H1 (cell line): ENCODE data around the gene GOLGA3. TPM values are rescaled to one million over a fixed set of nuclear protein-coding genes. Genes with fewer than 3 reads are reported as not detected.
A peak's percentile ranks its signal among the peaks of the same experiment; 100 is the strongest.

Experiments used
- CTCF ChIA-PET: fragments of 300-600 bp; sonication (Branson Sonifier 250); formaldehyde crosslinking; loops from one replicate; lab custom pipeline; 2021; ENCODE audit not compliant: partially characterized antibody; lab: Charles Lee
- POLR2A ChIA-PET: fragments of 300-600 bp; sonication (Branson Sonifier 250); formaldehyde crosslinking; loops from one replicate; lab custom pipeline; 2021; ENCODE audit warnings: inconsistent platforms; ENCODE audit not compliant: partially characterized antibody; lab: Charles Lee
- DNase-seq, 2 experiments: peaks; one replicate each; pipeline versions ENCODE4 v3.0.0 to v3.0.0-alpha.2; 2010 to 2022; ENCODE audit warnings: low spot score in 2 of 2, low read depth in 1 of 2, mixed read lengths in 1 of 2
- FAIRE-seq: peaks from 2 replicates; lab custom pipeline; 2011; peaks lifted over from hg19 to GRCh38; lab: Jason Lieb, UNC
- H2AFZ ChIP-seq: 2 replicates; pipeline ENCODE4 v1.8.1; 2012; ENCODE audit warnings: low read length, inconsistent platforms
- H2AK5ac ChIP-seq: 2 replicates; pipeline ENCODE4 v1.6.1; 2013; ENCODE audit warnings: low read depth, low read length
- H2BK120ac ChIP-seq: replicated peaks from 2 replicates; pipeline ENCODE3; 2013; ENCODE audit warnings: low read depth, low read length, inconsistent platforms
- H2BK12ac ChIP-seq: 2 replicates; pipeline ENCODE4 v1.6.1; 2013; ENCODE audit warnings: low read depth, low read length
- H2BK15ac ChIP-seq: 2 replicates; pipeline ENCODE4 v1.6.1; 2013; ENCODE audit warnings: low read length
- H2BK20ac ChIP-seq: 2 replicates; pipeline ENCODE4 v1.6.1; 2013; ENCODE audit warnings: low read length
- H2BK5ac ChIP-seq: 2 replicates; pipeline ENCODE4 v1.6.1; 2013; ENCODE audit warnings: low read depth, low read length
- H3K14ac ChIP-seq: 2 replicates; pipeline ENCODE4 v1.6.1; 2013; ENCODE audit warnings: inconsistent platforms; ENCODE audit not compliant: insufficient read length
- H3K18ac ChIP-seq: 2 replicates; pipeline ENCODE4 v1.6.1; 2013; ENCODE audit warnings: low read length; ENCODE audit errors: extremely low read depth
- H3K23ac ChIP-seq: 2 replicates; pipeline ENCODE4 v1.6.1; 2013; ENCODE audit warnings: inconsistent platforms; ENCODE audit not compliant: insufficient read length
- H3K23me2 ChIP-seq: 2 replicates; pipeline ENCODE4 v1.6.1; 2013; ENCODE audit warnings: low read depth, low read length
- H3K27ac ChIP-seq: 2 replicates; pipeline ENCODE4 v1.6.1; 2011; ENCODE audit warnings: low read depth, low read length, inconsistent platforms
- H3K27me3 ChIP-seq, 4 experiments: replicated peaks in 1 of 4; 1 replicate in 1 of 4; 2 replicates in 3 of 4; pipeline versions ENCODE4 v1.6.1 to v1.8.1; 2011 to 2013; ENCODE audit warnings: low read length in 3 of 4, mild to moderate bottlenecking in 3 of 4, inconsistent platforms in 2 of 4, mixed read lengths in 2 of 4, moderate library complexity in 1 of 4; ENCODE audit not compliant: control insufficient read depth in 3 of 4, insufficient read depth in 3 of 4; ENCODE audit errors: extremely low read depth in 1 of 4
- H3K36me3 ChIP-seq, 4 experiments: 2 replicates each; pipeline versions ENCODE4 v1.6.1 to v1.8.1; 2011 to 2013; ENCODE audit warnings: mild to moderate bottlenecking in 4 of 4, low read length in 3 of 4, moderate library complexity in 2 of 4, control low read depth in 1 of 4, inconsistent platforms in 1 of 4; ENCODE audit not compliant: insufficient read depth in 4 of 4, control insufficient read depth in 2 of 4
- H3K4ac ChIP-seq: replicated peaks from 2 replicates; pipeline ENCODE3; 2013; ENCODE audit warnings: low read length, low read depth, mixed read lengths, inconsistent platforms; ENCODE audit not compliant: insufficient read length
- H3K4me1 ChIP-seq, 4 experiments: replicated peaks in 1 of 4; 1 replicate in 1 of 4; 2 replicates in 3 of 4; pipeline versions ENCODE4 v1.6.1 to v1.8.1; 2011 to 2013; ENCODE audit warnings: low read length in 3 of 4, inconsistent platforms in 2 of 4, mixed read lengths in 1 of 4; ENCODE audit not compliant: insufficient read depth in 4 of 4, control insufficient read depth in 3 of 4
- H3K4me2 ChIP-seq, 2 experiments: 2 replicates each; pipeline versions ENCODE4 v1.6.1 to v1.8.1; 2011 to 2013; ENCODE audit warnings: low read depth in 2 of 2, low read length in 2 of 2, control low read depth in 1 of 2, inconsistent platforms in 1 of 2, mild to moderate bottlenecking in 1 of 2; ENCODE audit not compliant: insufficient read depth in 1 of 2
- H3K4me3 ChIP-seq, 4 experiments: fragments of 200-600, 300-600 bp in 1 of 4; sonication (generic), shearing (Covaris generic), sonication (Bioruptor Twin) in 1 of 4; 2 replicates each; pipeline versions ENCODE4 v1.5.1 to v1.8.1; 2011 to 2016; ENCODE audit warnings: low read length in 4 of 4, low read depth in 3 of 4, control low read depth in 2 of 4, inconsistent platforms in 2 of 4, mild to moderate bottlenecking in 2 of 4, mixed read lengths in 1 of 4, moderate library complexity in 1 of 4; ENCODE audit not compliant: insufficient read depth in 2 of 4; ENCODE audit errors: extremely low read depth in 1 of 4
- H3K56ac ChIP-seq: replicated peaks from 2 replicates; pipeline ENCODE3; 2013; ENCODE audit warnings: low read depth, mild to moderate bottlenecking, mixed read lengths, low read length, inconsistent platforms; ENCODE audit not compliant: insufficient read length
- H3K79me1 ChIP-seq: 2 replicates; pipeline ENCODE4 v1.6.1; 2013; ENCODE audit warnings: low read depth, low read length, control low read depth
- H3K79me2 ChIP-seq, 2 experiments: 2 replicates each; pipeline versions ENCODE4 v1.6.1 to v1.8.1; 2012 to 2013; ENCODE audit warnings: low read length in 2 of 2, mild to moderate bottlenecking in 2 of 2, inconsistent platforms in 1 of 2; ENCODE audit not compliant: insufficient read depth in 2 of 2, control insufficient read depth in 1 of 2
- H3K9ac ChIP-seq, 4 experiments: replicated peaks in 1 of 4; 1 replicate in 1 of 4; 2 replicates in 3 of 4; pipeline versions ENCODE4 v1.6.1 to v1.8.1; 2011 to 2013; ENCODE audit warnings: low read depth in 3 of 4, low read length in 3 of 4, control low read depth in 2 of 4, mild to moderate bottlenecking in 2 of 4, moderate library complexity in 2 of 4, inconsistent platforms in 1 of 4; ENCODE audit errors: extremely low read depth in 1 of 4
- H3K9me3 ChIP-seq, 2 experiments: 2 replicates each; pipeline versions ENCODE4 v1.6.1 to v1.8.1; 2012 to 2013; ENCODE audit warnings: mild to moderate bottlenecking in 2 of 2, moderate library complexity in 2 of 2, control low read depth in 1 of 2, inconsistent platforms in 1 of 2, low read depth in 1 of 2, low read length in 1 of 2, mixed read lengths in 1 of 2; ENCODE audit not compliant: insufficient read depth in 2 of 2
- H4K20me1 ChIP-seq, 2 experiments: replicated peaks in 1 of 2; 2 replicates each; pipeline versions ENCODE3 to v1.8.1; 2011 to 2013; ENCODE audit warnings: inconsistent platforms in 2 of 2, low read length in 2 of 2, mild to moderate bottlenecking in 1 of 2; ENCODE audit not compliant: insufficient read depth in 2 of 2, control insufficient read depth in 1 of 2
- H4K5ac ChIP-seq: 2 replicates; pipeline ENCODE4 v1.6.1; 2013; ENCODE audit warnings: low read length, low read depth, mixed read lengths, inconsistent platforms; ENCODE audit not compliant: insufficient read length
- H4K8ac ChIP-seq: 2 replicates; pipeline ENCODE4 v1.8.0; 2013; ENCODE audit warnings: mild to moderate bottlenecking, moderate library complexity, low read length, inconsistent platforms; ENCODE audit not compliant: insufficient read depth; ENCODE audit errors: extremely low read depth
- H4K91ac ChIP-seq: replicated peaks from 2 replicates; pipeline ENCODE3; 2013; ENCODE audit warnings: low read length, mixed read lengths, inconsistent platforms; ENCODE audit not compliant: insufficient read length
- ASH2L ChIP-seq: fragments of 200-600, 300-600 bp; sonication (generic); IDR thresholded peaks from one replicate; pipeline ENCODE4 v1.7.1; 2017; ENCODE audit warnings: low read length
- FOSL1 ChIP-seq: IDR thresholded peaks from 2 replicates; pipeline ENCODE4 v1.6.1; 2011; ENCODE audit warnings: mild to moderate bottlenecking, low read depth, low read length, moderate library complexity; ENCODE audit not compliant: insufficient read depth
- GABPA ChIP-seq: IDR thresholded peaks from 2 replicates; pipeline ENCODE4 v1.6.1; 2011; ENCODE audit warnings: mild to moderate bottlenecking, low read length, moderate library complexity, borderline replicate concordance; ENCODE audit not compliant: insufficient read depth
- GTF2F1 ChIP-seq: IDR thresholded peaks from 2 replicates; pipeline ENCODE4 v1.6.1; 2012; ENCODE audit warnings: low read depth, low read length, improper control_type of control experiment, borderline replicate concordance
- HDAC6 ChIP-seq: IDR thresholded peaks from one replicate; pipeline ENCODE4 v1.7.1; 2012; ENCODE audit warnings: low read depth, mild to moderate bottlenecking, inconsistent platforms, low read length, moderate library complexity
- KDM1A ChIP-seq: fragments of 200-600, 300-600 bp; sonication (generic); IDR thresholded peaks from 2 replicates; pipeline ENCODE4 v1.7.1; 2016; ENCODE audit warnings: mild to moderate bottlenecking, low read length, borderline replicate concordance
- MAFK ChIP-seq: IDR thresholded peaks from 2 replicates; pipeline ENCODE4 v1.6.1; 2012; ENCODE audit warnings: low read depth, mild to moderate bottlenecking, improper control_type of control experiment, low read length
- NANOG ChIP-seq: IDR thresholded peaks from 2 replicates; pipeline ENCODE4 v1.6.1; 2011; ENCODE audit warnings: low read length, low read depth, mild to moderate bottlenecking, inconsistent platforms; ENCODE audit not compliant: insufficient read depth, poor library complexity, severe bottlenecking
- RAD21 ChIP-seq, 2 experiments: IDR thresholded peaks in 1 of 2; conservative IDR thresholded peaks in 1 of 2; 2 replicates each; pipeline ENCODE4 v1.6.1; 2011; ENCODE audit warnings: low read depth in 2 of 2, low read length in 2 of 2, improper control_type of control experiment in 1 of 2, inconsistent platforms in 1 of 2, mild to moderate bottlenecking in 1 of 2, moderate library complexity in 1 of 2
- SUZ12 ChIP-seq: fragments of 200-600 bp; sonication (generic); IDR thresholded peaks from 2 replicates; pipeline ENCODE4 v1.6.1; 2012; ENCODE audit warnings: mild to moderate bottlenecking, inconsistent platforms, low read length, moderate library complexity, mixed read lengths
- TAF7 ChIP-seq: optimal IDR thresholded peaks from 2 replicates; pipeline ENCODE3; 2011; ENCODE audit warnings: low read depth, mild to moderate bottlenecking, inconsistent platforms, low read length, moderate library complexity, borderline replicate concordance
- WGBS, 2 experiments: shearing (Covaris generic) in 1 of 2; methylation state at CpG; one replicate each; pipeline versions ENCODE4 v1.1.6 to v1.1.7; 2013 to 2015; ENCODE audit warnings: low lambda C conversion rate in 2 of 2, mixed read lengths in 2 of 2, inconsistent platforms in 1 of 2, low coverage in 1 of 2, missing lambda C conversion rate in 1 of 2; ENCODE audit not compliant: insufficient replicate concordance in 2 of 2, insufficient coverage in 1 of 2, insufficient read length in 1 of 2; ENCODE audit errors: extremely low coverage in 1 of 2, missing lambda C conversion rate in 1 of 2; 5-methylcytosine and 5-hydroxymethylcytosine counted together
- polyA plus RNA-seq, 7 experiments: library from polyadenylated mRNA; depleted of rRNA in 3 of 7; stranded (reverse) in 5 of 7; unstranded in 2 of 7; fragments of >200 nt in 5 of 7; fragments of 200-250 nt in 2 of 7; gene quantifications; 1 replicate in 5 of 7; 2 replicates in 1 of 7; 4 replicates in 1 of 7; pipeline versions ENCODE4 v1.2.1 to v1.2.3, GENCODE V29; 2011 to 2013; ENCODE audit warnings: missing spikeins in 2 of 7, mixed read lengths in 2 of 7
- total RNA-seq: library from RNA; stranded (reverse); fragmentation: NEBNext Ultra II Directional; extraction: Animal tissue kit (Norgen Biotek cat#: 25700); gene quantifications from 2 replicates; pipeline ENCODE4 v1.2.1, GENCODE V29; 2021

GOLGA3 gene
- total and polyA plus RNA-seq, 2 of the 8 experiments (the other 6 are each of a cell fraction or from before 2014, with no cell fraction given) = 6.4 to 33.1 TPM

DNA sequence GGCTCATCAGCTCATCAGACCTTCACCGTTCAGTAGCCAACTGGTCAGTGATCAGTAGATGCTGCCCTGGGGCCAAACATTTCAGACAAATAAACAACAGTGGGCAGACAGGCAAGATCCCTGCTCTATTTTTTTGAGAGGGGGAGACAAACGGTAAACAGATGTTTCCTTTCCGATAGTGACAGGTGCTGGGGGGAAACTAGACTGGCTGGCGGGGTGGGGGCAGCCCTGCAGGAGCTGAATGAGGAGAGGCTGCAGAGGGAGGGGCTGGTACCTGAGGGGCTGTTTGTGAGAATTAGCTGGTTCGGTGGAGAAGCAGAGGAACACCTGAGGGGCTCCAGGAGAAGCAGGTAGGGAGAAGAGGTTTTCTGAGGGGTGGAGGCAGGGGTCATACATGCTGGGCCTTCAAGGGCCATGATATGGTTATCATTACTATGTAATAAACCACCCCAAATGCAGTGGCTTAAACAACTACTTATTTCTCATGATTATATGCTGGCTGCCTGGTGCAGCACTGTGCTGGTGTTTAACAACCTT, 8.2 kb upstream of the GOLGA3 start:
- DNase-seq = no peak
- no peak overlapping the region for H3K18ac ChIP-seq
- no peak overlapping the region for H2BK12ac ChIP-seq
- TF ChIP-seq NANOG = no peak
- TF ChIP-seq SUZ12 = no peak
- TF ChIP-seq TAF7 = no peak
- no peak for TF ChIP-seq HDAC6
- TF ChIP-seq GABPA = no peak
- TF ChIP-seq MAFK = no peak
- no peak for TF ChIP-seq KDM1A
- no peak for TF ChIP-seq FOSL1
- no peak for TF ChIP-seq GTF2F1
- no peak for TF ChIP-seq ASH2L
- TF ChIP-seq RAD21 (IDR thresholded peaks at IDR 0.05 in 1 of 2, conservative IDR thresholded peaks at IDR 0.05 in 1 of 2; ENCODE audit: low read depth in 2 of 2, low read length in 2 of 2) = no peak

More for the DNA sequence above, 8.2 kb upstream of the GOLGA3 start:
- H3K4me1 ChIP-seq = no peaks in the 10 kb centered on the region
- no peak overlapping the region for H2BK15ac ChIP-seq
- no peak overlapping the region for H4K91ac ChIP-seq
- H4K8ac ChIP-seq = peak overlapping the region; percentile 22; the same call in 1 of the 2 replicates
- no peak overlapping the region for H2BK5ac ChIP-seq
- no peak overlapping the region for H4K5ac ChIP-seq
- 83% methylated on average over 5 of the region's 5 CpGs; no CpG with 5 or more reads in 1 of the 2 experiments for WGBS, 2 experiments
- no peak overlapping the region for H3K4me2 ChIP-seq
- no peak overlapping the region for H2BK120ac ChIP-seq
- POLR2A ChIA-PET = interaction anchor here (2.2 to 2.5 kb wide), 2 partner anchors 8 to 10 kb away, joined by 10 to 14 read pairs; no protein-coding TSS in a partner anchor
- H3K23ac ChIP-seq = no peak overlapping the region
- H2AFZ ChIP-seq = no peak overlapping the region
- no peak overlapping the region for H3K4me3 ChIP-seq
- no peak overlapping the region for H2BK20ac ChIP-seq
- peaks cover 3 to 4% of the 10 kb centered on the region in 2 experiments for H4K20me1 ChIP-seq
- no peak overlapping the region for H3K4ac ChIP-seq
- no peak overlapping the region for H3K14ac ChIP-seq
- no peak overlapping the region for H2AK5ac ChIP-seq
- H3K36me3 ChIP-seq = peaks cover 0 to 23% (median 7%) of the 10 kb centered on the region in 4 experiments; a peak in 7 of 8 replicates
- no peaks in the 10 kb centered on the region for H3K23me2 ChIP-seq
- no peaks in the 10 kb centered on the region for H3K9me3 ChIP-seq
- no peak overlapping the region for H3K56ac ChIP-seq
- H3K79me2 ChIP-seq = no peaks in the 10 kb centered on the region
- FAIRE-seq = no peak
- no peaks in the 10 kb centered on the region for H3K27me3 ChIP-seq
- H3K9ac ChIP-seq = no peak overlapping the region
- peaks cover 3% of the 10 kb centered on the region for H3K79me1 ChIP-seq
- H3K27ac ChIP-seq = no peak overlapping the region
- CTCF ChIA-PET = interaction anchor here (0.6 kb wide), 1 partner anchor 86 kb away, joined by 5 read pairs; no protein-coding TSS in a partner anchor
